Osteocyte (in vitro differentiated cells): Measurements from ENCODE around the gene ANO4. TPM values are rescaled to one million over a fixed set of nuclear protein-coding genes. Genes with fewer than 3 reads are reported as not detected.

Experiments
- DNase-seq: peaks from one replicate; pipeline ENCODE4 v3.0.0; 2021; ENCODE audit warnings: mixed read lengths; ENCODE audit not compliant: unreplicated experiment; ENCODE audit errors: extremely low spot score
- H3K27ac Mint-ChIP-seq: one replicate; pipeline ENCODE4 v1.8.0; 2021; ENCODE audit warnings: mild to moderate bottlenecking, mixed read lengths; ENCODE audit not compliant: unreplicated experiment
- H3K27me3 Mint-ChIP-seq: one replicate; pipeline ENCODE4 v1.8.0; 2021; ENCODE audit warnings: mixed read lengths; ENCODE audit not compliant: unreplicated experiment
- H3K36me3 Mint-ChIP-seq: one replicate; pipeline ENCODE4 v1.8.0; 2021; ENCODE audit warnings: mixed read lengths; ENCODE audit not compliant: unreplicated experiment
- H3K4me1 Mint-ChIP-seq: one replicate; pipeline ENCODE4 v1.8.0; 2021; ENCODE audit warnings: mixed read lengths; ENCODE audit not compliant: unreplicated experiment
- H3K4me3 Mint-ChIP-seq: one replicate; pipeline ENCODE4 v1.8.0; 2021; ENCODE audit warnings: mild to moderate bottlenecking, moderate library complexity, mixed read lengths; ENCODE audit not compliant: unreplicated experiment
- H3K9me3 Mint-ChIP-seq: one replicate; pipeline ENCODE4 v1.8.0; 2021; ENCODE audit warnings: mixed read lengths; ENCODE audit not compliant: unreplicated experiment
- total RNA-seq: library from RNA; stranded (reverse); gene quantifications from 2 replicates; pipeline ENCODE4 v1.2.1, GENCODE V29; 2021
- TF ChIP-seq, protein P1 (sequence below): fragments of 200-600 bp; sonication (generic); IDR thresholded peaks from 2 replicates; pipeline ENCODE4 v1.5.0; 2021; ENCODE audit warnings: antibody characterized with exemption, mild to moderate bottlenecking, moderate library complexity

The ANO4 gene
- total RNA-seq, 1 donor from 2014 or later, result 0.48 TPM

GRCh38 chr12:100954118-100954517 lies 159.5 kb downstream of the ANO4 start:
- Mint-ChIP-seq H3K36me3 (no peaks in the 10 kb centered on the region), H3K27ac (no peak overlapping the region), H3K9me3 (no peaks in the 10 kb centered on the region), H3K27me3 (no peaks in the 10 kb centered on the region), H3K4me3 (no peak overlapping the region), H3K4me1 (peaks cover 7% of the 10 kb centered on the region)
- no peak for DNase-seq
- TF ChIP-seq, protein P1, sequence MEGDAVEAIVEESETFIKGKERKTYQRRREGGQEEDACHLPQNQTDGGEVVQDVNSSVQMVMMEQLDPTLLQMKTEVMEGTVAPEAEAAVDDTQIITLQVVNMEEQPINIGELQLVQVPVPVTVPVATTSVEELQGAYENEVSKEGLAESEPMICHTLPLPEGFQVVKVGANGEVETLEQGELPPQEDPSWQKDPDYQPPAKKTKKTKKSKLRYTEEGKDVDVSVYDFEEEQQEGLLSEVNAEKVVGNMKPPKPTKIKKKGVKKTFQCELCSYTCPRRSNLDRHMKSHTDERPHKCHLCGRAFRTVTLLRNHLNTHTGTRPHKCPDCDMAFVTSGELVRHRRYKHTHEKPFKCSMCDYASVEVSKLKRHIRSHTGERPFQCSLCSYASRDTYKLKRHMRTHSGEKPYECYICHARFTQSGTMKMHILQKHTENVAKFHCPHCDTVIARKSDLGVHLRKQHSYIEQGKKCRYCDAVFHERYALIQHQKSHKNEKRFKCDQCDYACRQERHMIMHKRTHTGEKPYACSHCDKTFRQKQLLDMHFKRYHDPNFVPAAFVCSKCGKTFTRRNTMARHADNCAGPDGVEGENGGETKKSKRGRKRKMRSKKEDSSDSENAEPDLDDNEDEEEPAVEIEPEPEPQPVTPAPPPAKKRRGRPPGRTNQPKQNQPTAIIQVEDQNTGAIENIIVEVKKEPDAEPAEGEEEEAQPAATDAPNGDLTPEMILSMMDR, result no peak

DNA sequence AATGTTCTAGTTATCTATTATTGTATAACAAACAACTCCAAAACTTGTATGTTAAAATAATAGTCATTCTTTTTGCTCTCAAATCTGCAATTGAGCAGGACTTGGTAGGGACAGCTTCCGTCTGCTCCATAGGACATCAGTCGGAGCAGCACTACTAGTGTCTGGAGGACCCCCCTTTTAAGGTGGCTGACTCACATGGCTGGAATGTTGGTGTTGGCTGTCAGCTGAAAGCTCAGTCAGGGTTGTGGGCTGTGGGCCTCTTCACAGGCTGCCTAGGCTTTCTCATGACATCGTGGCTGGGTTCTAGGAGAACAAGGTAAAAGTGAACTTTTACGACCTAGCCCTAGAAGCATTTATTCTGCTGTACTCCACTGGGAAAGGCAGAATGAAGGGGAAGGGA lies 160.6 kb downstream of the ANO4 start:
- Mint-ChIP-seq H3K4me1 (peaks cover 7% of the 10 kb centered on the region), H3K36me3 (no peaks in the 10 kb centered on the region), H3K9me3 (no peaks in the 10 kb centered on the region), H3K27me3 (no peaks in the 10 kb centered on the region), H3K4me3 (no peak overlapping the region), H3K27ac (no peak overlapping the region)
- TF ChIP-seq, protein P1, result no peak
- DNase-seq, result no peak

GRCh38 chr12:100956311-100956852 lies 161.8 kb downstream of the ANO4 start:
- DNase-seq, result no peak
- Mint-ChIP-seq H3K27me3 (no peaks in the 10 kb centered on the region), H3K4me3 (no peak overlapping the region), H3K36me3 (no peaks in the 10 kb centered on the region), H3K27ac (no peak overlapping the region), H3K4me1 (peaks cover 7% of the 10 kb centered on the region), H3K9me3 (no peaks in the 10 kb centered on the region)
- TF ChIP-seq, protein P1, result no peak

DNA sequence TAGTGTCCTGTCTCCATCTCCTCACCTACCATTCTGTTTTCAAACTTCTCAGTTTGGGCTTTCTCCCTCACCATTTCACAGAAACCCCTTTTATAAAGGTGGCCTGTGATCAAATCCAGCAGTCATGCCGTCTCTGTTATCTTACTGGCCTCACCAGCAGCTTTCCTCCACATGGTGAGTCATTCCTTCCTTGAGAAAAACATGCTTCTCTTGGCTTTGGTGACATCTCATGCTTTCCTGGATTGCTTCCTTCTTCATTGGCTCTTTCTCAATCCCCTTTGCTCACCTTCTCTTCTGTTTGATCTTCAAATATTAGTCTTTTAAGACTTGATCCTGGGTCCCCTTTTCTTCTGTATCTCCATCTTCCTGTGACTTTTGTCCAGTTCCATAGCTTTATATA lies 164.9 kb downstream of the ANO4 start:
- no peak overlapping the region for H3K27ac Mint-ChIP-seq
- no peaks in the 10 kb centered on the region for H3K27me3 Mint-ChIP-seq
- H3K9me3 Mint-ChIP-seq, result no peaks in the 10 kb centered on the region
- H3K4me1 Mint-ChIP-seq, result peaks cover 7% of the 10 kb centered on the region
- no peak overlapping the region for H3K4me3 Mint-ChIP-seq
- TF ChIP-seq, protein P1, result no peak
- DNase-seq, result no peak
- no peaks in the 10 kb centered on the region for H3K36me3 Mint-ChIP-seq

- no peaks in the 10 kb centered on the region for H3K4me1 Mint-ChIP-seq
- H3K27me3 Mint-ChIP-seq, result no peaks in the 10 kb centered on the region
- no peak overlapping the region for H3K4me3 Mint-ChIP-seq
- DNase-seq, result no peak
- TF ChIP-seq, protein P1, result no peak
- H3K36me3 Mint-ChIP-seq, result no peaks in the 10 kb centered on the region
- no peaks in the 10 kb centered on the region for H3K9me3 Mint-ChIP-seq
- H3K27ac Mint-ChIP-seq, result no peak overlapping the region
These were observed 167.6 kb downstream of the ANO4 start for GRCh38 chr12:100962086-100962712.
